ENCODE measurements around the gene LPAR1.

Gene LPAR1

DNA sequence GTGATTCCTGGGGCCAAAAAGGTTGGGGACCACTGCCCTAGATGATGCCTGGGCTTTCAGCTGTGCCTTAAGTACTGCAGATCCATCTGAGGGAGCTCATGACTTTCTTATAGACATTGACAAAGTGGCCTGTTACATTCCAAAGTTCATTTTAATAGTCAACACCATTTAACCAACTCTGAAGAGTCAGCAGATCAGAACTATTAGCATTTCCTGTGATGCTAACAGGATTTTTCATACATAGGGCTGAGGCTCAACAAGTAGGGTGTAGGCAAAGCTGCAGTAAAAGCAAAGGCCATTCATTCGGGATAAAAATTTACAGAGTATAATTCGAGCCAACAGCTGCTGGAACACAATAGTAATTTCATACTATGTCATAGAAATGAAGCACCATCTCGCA is 105.4 kb downstream of the LPAR1 start:
- DNase-seq (no peak), ATAC-seq (replicated peaks) (no peak)
- no peak overlapping the region for H3K27ac Mint-ChIP-seq
- H3K36me3 Mint-ChIP-seq (ENCODE audit: insufficient read depth) = no peaks in the 10 kb centered on the region
- no peaks in the 10 kb centered on the region for H3K4me1 Mint-ChIP-seq (ENCODE audit: low read depth in 2 of 2)
- H3K4me3 Mint-ChIP-seq = no peak overlapping the region
- H3K27me3 Mint-ChIP-seq = no peaks in the 10 kb centered on the region
- peaks cover 3 to 8% of the 10 kb centered on the region in 2 donors for H3K9me3 Mint-ChIP-seq

DNA sequence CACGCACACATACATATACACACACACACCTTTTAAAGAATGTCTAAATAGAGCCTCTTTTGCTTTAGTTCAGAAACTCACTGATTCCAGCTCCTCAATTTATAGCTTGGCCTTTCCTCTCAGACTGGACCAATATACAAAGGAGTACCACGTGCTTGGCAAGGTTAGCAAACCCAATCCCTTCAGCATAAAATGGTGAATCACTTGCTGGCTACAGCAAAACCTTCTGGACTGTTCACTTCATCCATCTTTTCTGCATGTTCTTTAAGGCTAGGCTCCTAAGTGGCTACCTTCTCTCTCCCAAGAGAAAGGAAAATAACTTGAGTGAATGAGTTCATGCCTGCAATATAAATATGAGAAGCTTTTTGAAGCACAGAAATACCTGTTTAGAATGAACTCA is 109.7 kb downstream of the LPAR1 start:
- Mint-ChIP-seq H3K27ac (no peak overlapping the region), H3K4me3 (no peak overlapping the region), H3K9me3 (no peaks in the 10 kb centered on the region), H3K36me3 (ENCODE audit: insufficient read depth) (no peaks in the 10 kb centered on the region), H3K4me1 (ENCODE audit: low read depth in 2 of 2) (no peaks in the 10 kb centered on the region), H3K27me3 (no peaks in the 10 kb centered on the region)
- no peak for ATAC-seq (replicated peaks)
- DNase-seq = no peak

DNA sequence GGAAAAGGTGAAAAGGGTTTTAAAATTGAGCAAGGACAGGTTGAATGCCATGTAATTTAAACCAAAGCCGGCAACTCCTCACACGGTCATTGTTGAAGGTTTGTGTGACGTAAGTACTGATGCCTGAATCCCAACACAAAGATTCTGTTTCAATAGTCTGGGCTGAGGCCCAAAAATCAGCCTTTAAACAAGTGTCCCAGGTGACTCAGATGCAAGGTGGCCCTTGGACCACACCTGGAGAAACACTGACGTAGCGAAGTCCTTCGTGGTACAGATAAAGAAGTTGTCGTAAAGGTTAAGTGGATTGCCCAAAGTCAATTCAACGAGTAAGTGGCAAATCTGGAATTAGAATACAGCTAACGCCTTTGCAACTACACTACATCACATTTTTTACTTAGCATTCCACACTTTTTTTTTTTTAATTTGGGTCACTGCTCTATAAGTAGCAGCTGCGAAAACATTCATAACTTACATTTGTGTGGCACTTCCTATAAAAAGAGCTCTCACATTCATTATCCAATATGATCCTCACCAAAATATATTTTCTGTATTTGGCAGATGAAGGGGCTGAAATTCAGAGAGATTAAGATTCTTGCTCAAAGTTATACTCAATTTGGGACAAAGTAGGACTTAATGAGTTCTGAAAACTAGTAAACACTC is 111.3 kb downstream of the LPAR1 start:
- Mint-ChIP-seq H3K9me3 (no peaks in the 10 kb centered on the region), H3K4me3 (no peak overlapping the region), H3K27me3 (no peaks in the 10 kb centered on the region), H3K36me3 (ENCODE audit: insufficient read depth) (no peaks in the 10 kb centered on the region), H3K27ac (no peak overlapping the region), H3K4me1 (ENCODE audit: low read depth in 2 of 2) (no peaks in the 10 kb centered on the region)
- DNase-seq (no peak), ATAC-seq (replicated peaks) (no peak)

DNA sequence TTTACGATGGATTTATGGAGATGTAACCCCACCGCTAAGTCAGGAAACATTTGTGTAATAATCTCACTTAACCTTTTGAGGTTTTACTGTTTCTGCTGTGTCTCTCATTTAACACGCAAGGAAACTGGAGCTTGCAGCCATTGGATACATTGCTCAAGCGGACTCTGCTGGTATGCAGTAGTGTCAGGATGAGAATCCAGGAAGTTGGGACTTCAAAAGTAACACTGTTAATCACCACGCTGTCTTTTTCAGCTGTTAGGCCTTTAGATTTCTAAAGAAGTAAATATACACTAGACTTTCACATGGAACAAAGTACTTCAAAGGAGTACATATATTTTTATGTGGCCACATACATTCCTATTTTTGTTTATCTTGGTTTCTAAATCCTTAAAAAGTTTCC is 114.7 kb downstream of the LPAR1 start:
- no peaks in the 10 kb centered on the region for H3K4me1 Mint-ChIP-seq (ENCODE audit: low read depth in 2 of 2)
- no peaks in the 10 kb centered on the region for H3K27me3 Mint-ChIP-seq
- H3K36me3 Mint-ChIP-seq (ENCODE audit: insufficient read depth) = no peaks in the 10 kb centered on the region
- peaks cover 0 to 2% of the 10 kb centered on the region in 2 donors for H3K9me3 Mint-ChIP-seq
- H3K27ac Mint-ChIP-seq = no peak overlapping the region
- H3K4me3 Mint-ChIP-seq = no peak overlapping the region
- ATAC-seq (replicated peaks) (no peak), DNase-seq (no peak)

DNA sequence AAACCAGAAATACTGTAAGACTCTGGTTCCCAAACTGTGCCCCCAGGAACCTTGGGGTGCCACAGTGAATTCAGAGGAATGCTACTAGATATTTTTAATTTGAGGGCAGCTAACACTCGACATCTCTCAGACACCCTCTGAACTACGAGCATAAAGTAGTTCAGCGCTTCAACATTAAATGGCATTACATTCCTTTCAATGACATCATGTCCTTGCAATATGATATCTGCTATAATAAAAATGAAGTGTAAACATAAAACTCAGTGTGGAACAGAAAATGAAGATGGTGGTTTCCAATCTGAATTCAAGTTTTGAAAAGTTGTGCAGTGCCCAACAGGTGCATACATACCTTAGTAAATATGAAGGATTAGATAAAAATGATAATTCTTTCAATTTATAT is 116.1 kb downstream of the LPAR1 start:
- Mint-ChIP-seq H3K4me1 (ENCODE audit: low read depth in 2 of 2) (no peaks in the 10 kb centered on the region), H3K27ac (no peak overlapping the region), H3K4me3 (no peak overlapping the region), H3K27me3 (no peaks in the 10 kb centered on the region), H3K36me3 (ENCODE audit: insufficient read depth) (no peaks in the 10 kb centered on the region), H3K9me3 (peaks cover 0 to 2% of the 10 kb centered on the region in 2 donors)
- DNase-seq = no peak
- no peak for ATAC-seq (replicated peaks)

DNA sequence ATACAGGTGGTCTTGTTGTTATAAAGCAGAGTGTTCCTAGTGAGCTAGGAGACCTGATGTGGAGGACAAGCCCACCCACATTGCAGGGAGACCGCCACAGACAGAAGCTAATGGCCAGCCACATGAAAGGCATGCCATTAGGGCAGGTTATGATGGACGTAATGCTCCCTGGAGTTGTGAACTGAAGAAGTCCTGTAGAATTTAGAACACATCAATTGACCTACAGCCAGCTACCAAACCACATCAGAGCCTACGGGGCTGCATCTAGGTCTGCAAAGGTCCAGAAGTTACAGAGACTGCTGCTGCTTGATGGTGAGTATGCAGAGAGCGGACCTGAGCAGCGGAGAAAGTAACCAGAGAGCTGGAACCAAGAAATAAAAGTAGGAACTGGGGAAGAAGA is 116.6 kb downstream of the LPAR1 start:
- Mint-ChIP-seq H3K27ac (no peak overlapping the region), H3K4me1 (ENCODE audit: low read depth in 2 of 2) (no peaks in the 10 kb centered on the region), H3K36me3 (ENCODE audit: insufficient read depth) (no peaks in the 10 kb centered on the region), H3K4me3 (no peak overlapping the region), H3K27me3 (no peaks in the 10 kb centered on the region), H3K9me3 (peaks cover 0 to 2% of the 10 kb centered on the region in 2 donors)
- DNase-seq (no peak), ATAC-seq (replicated peaks) (no peak)

DNA sequence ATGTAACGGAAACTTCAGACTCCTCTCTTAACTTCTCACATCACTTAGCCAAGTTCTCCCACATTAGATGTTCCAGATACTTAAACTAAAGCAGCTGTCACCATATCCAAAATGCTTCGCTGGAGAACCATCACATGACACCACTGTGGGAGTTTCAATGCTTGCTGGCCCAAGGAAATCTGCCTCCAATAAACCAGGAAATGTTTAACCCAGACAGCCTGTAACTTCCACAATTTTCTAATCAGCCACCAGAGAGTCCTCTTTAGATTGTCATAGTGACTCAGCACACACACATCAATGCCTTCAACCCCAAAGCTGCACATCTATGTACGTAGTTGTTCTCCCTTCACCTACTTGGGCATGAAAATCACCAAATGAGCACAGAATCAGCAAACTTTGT is 118.7 kb downstream of the LPAR1 start:
- no peak overlapping the region for H3K27ac Mint-ChIP-seq
- H3K36me3 Mint-ChIP-seq (ENCODE audit: insufficient read depth) = no peaks in the 10 kb centered on the region
- no peak overlapping the region for H3K4me3 Mint-ChIP-seq
- H3K27me3 Mint-ChIP-seq = no peaks in the 10 kb centered on the region
- DNase-seq = no peak
- H3K4me1 Mint-ChIP-seq (ENCODE audit: low read depth in 2 of 2) = no peaks in the 10 kb centered on the region
- no peak for ATAC-seq (replicated peaks)
- peaks cover 0 to 2% of the 10 kb centered on the region in 2 donors for H3K9me3 Mint-ChIP-seq

DNA sequence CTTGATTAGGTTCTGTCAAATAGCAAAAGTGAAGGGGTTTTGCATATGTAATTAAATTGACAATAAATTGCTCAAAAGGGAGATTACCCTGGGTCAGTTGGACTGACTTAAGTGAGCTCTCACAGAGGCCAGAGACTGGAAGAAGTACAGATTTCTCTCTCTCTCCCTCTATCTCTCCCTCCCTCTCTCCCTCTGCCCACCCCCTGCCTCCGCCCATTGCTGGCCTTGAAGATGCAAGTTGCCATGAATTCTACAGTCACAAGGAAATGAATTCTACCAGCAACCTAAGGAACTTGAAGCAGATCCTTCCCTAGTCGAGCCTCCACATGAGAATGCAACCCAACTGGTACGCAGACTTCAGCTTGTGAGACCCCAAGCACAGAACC is 119.2 kb downstream of the LPAR1 start:
- ATAC-seq (replicated peaks) = no peak
- no peaks in the 10 kb centered on the region for H3K4me1 Mint-ChIP-seq (ENCODE audit: low read depth in 2 of 2)
- no peak overlapping the region for H3K27ac Mint-ChIP-seq
- DNase-seq = no peak
- peaks cover 0 to 2% of the 10 kb centered on the region in 2 donors for H3K9me3 Mint-ChIP-seq
- no peaks in the 10 kb centered on the region for H3K27me3 Mint-ChIP-seq
- H3K4me3 Mint-ChIP-seq = no peak overlapping the region
- no peaks in the 10 kb centered on the region for H3K36me3 Mint-ChIP-seq (ENCODE audit: insufficient read depth)

DNA sequence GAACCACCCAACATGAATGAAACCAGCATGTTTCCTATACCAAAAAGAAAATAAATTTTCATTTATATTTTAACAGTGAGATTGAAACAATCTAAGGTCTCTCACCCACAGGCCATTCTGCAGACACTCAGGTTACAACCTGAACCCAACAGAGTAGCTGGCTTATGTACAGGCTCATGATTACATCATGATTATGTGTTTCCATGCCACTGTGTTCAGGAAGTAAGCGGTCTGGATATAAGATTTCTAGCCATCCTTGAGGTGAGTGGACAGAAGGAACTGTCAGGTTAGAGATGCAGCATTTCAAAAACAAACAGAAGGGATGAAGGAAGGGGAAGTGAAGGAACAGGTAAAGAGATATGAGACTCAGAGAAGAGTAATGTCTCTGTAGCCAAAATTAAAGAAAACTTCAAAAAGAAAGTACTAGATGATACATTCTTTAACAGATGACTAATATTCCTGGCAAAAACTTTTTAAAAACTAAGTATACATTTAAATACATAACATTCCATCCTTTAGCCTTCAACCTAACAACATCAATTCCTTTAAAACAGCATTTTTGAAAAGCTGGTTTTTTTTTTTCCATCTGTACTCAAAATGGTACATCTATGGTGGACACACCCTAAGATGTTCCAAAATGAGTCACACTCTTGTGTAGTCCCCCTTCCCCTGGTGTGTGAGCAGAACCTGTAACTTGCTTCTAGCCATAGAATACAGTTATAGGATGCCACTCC is 119.8 kb downstream of the LPAR1 start:
- Mint-ChIP-seq H3K4me1 (ENCODE audit: low read depth in 2 of 2) (no peaks in the 10 kb centered on the region), H3K27ac (no peak overlapping the region), H3K9me3 (peaks cover 0 to 2% of the 10 kb centered on the region in 2 donors), H3K4me3 (no peak overlapping the region), H3K36me3 (ENCODE audit: insufficient read depth) (no peaks in the 10 kb centered on the region), H3K27me3 (no peaks in the 10 kb centered on the region)
- DNase-seq (no peak), ATAC-seq (replicated peaks) (no peak)

DNA sequence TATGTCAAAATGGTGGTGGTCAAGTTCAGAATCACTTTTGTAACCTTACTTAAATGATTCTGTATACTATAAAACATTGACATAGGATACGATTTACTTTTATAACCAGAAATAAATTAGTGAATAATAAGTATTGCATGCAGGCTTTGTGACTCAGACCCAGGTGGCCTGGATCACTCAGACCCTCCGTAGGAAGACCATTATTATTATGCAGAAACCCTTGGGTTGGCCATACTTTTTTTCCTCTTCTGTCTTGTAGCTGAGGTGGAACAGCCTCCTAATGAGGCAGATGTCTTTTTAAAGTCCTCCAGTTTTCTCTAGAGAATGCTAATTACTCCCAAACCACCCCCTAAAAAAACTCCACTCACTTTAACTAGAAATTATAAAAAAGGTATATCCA is 121.9 kb downstream of the LPAR1 start:
- Mint-ChIP-seq H3K27ac (no peak overlapping the region), H3K4me3 (no peak overlapping the region), H3K9me3 (peaks cover 0 to 7% of the 10 kb centered on the region in 2 donors), H3K4me1 (ENCODE audit: low read depth in 2 of 2) (no peaks in the 10 kb centered on the region), H3K36me3 (ENCODE audit: insufficient read depth) (no peaks in the 10 kb centered on the region), H3K27me3 (no peaks in the 10 kb centered on the region)
- no peak for ATAC-seq (replicated peaks)
- no peak for DNase-seq

DNA sequence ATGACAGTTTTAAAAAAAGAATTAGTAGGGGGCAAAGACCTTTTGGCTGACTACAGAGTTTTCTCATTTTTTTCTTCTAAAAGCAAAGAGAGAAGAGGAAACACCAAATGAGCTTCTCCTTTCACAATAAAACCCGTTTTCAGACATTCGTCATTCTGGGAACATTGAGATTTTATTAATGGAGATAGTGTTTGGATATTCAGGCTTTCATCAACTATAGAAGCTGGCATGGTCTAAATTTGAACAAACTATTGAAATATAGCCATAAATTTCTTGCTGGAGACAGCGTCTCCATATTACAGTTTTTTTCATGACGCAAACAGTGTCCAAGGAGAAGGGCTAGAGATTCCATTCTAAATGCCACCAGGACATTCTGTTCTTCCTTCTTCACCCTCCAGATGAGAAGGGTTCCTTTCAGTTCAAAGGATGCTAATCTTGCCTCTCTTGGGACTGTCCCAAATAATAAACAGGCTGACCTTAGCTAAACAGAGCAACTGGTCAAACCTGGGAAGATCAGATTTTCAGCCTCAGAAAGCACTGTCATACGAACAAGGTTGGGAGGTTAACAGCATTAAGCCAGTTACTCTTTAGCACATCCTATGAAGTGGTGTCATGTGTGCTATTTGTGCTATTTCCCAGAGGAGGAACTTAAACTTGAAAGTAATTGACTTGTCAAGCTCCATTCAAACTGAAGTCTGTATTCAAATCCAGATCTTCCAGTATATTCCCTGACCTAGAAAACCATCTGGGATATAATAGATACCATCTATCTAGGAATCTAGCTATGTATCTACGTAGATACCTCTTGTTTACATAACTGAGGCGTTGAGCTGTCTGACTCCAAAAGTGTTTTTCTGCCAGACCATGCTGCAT is 125.6 kb downstream of the LPAR1 start:
- Mint-ChIP-seq H3K9me3 (peaks cover 0 to 8% of the 10 kb centered on the region in 2 donors), H3K4me1 (ENCODE audit: low read depth in 2 of 2) (no peaks in the 10 kb centered on the region), H3K4me3 (no peak overlapping the region), H3K27me3 (no peaks in the 10 kb centered on the region), H3K36me3 (ENCODE audit: insufficient read depth) (no peaks in the 10 kb centered on the region), H3K27ac (no peak overlapping the region)
- ATAC-seq (replicated peaks) = no peak
- no peak for DNase-seq

DNA sequence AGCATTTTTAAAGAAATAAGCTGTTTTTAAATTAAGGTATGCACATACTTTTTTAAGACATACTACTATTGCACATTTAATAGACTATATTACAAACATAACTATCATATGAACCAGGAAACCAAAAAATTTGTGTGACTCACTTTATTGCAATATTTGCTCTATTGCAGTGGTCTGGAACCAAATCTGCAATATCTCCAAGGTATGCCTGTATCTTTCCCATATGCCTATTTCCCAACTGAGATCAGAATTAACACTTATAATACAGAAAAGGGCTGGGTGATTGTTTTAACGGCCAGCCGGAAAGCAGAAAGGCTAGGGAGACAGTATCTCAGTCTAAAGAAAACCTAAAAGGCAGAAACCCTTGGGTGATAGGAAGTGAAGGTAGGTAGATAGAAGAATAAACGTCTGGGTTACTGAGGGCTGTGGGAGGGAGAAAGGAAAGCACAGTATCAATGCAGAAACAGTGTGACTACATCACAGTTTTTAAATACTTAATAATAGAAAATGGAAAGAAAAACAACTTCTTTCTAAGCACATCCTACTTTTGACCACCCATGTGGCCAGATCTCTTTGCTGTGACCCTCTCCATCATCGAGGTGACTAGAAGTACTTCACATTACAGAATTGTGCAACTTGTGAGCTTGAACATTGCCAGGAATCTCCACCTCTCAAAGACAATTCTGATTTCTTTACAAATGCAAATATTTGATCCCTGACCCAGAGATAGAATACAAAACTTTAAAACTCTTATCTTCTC is 126.4 kb downstream of the LPAR1 start:
- Mint-ChIP-seq H3K9me3 (peaks cover 0 to 8% of the 10 kb centered on the region in 2 donors), H3K27me3 (no peaks in the 10 kb centered on the region), H3K27ac (no peak overlapping the region), H3K4me1 (ENCODE audit: low read depth in 2 of 2) (no peaks in the 10 kb centered on the region), H3K36me3 (ENCODE audit: insufficient read depth) (no peaks in the 10 kb centered on the region), H3K4me3 (no peak overlapping the region)
- ATAC-seq (replicated peaks) (no peak), DNase-seq (no peak)

DNA sequence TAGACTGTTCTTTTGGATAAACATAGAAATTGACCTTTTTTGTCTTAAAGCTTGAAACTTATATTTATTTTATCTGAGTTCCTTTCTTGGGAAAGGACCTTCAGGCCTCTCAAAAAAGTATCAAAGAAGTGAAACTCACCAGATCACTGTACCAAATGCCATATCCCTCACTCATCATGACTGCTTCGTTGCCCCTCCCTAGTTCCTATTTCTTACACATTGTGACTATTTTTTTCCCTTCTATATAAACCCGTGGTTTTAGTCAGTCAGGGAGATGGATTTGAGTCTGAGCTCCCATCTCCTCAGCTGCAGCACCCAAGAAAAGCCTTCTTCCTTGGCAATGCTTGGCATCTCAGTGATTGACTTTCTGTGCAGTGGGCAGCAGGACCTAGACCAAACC is 129.4 kb downstream of the LPAR1 start:
- no peak for ATAC-seq (replicated peaks)

More for the DNA sequence above, 129.4 kb downstream of the LPAR1 start:
- peaks cover 0 to 10% of the 10 kb centered on the region in 2 donors for H3K9me3 Mint-ChIP-seq
- no peak overlapping the region for H3K4me3 Mint-ChIP-seq
- H3K27ac Mint-ChIP-seq = no peak overlapping the region
- no peaks in the 10 kb centered on the region for H3K27me3 Mint-ChIP-seq
- DNase-seq = no peak
- no peaks in the 10 kb centered on the region for H3K4me1 Mint-ChIP-seq (ENCODE audit: low read depth in 2 of 2)
- H3K36me3 Mint-ChIP-seq (ENCODE audit: insufficient read depth) = no peaks in the 10 kb centered on the region

All from effector memory CD8-positive, alpha-beta T cell (primary cell).